Endodermal cell (in vitro differentiated cells): ENCODE data around the gene UBE2QL1. TPM values are rescaled to one million over a fixed set of nuclear protein-coding genes. Genes with fewer than 3 reads are reported as not detected.

ENCODE experiments used
- DNase-seq: peaks from one replicate; pipeline ENCODE4 v3.0.0-alpha.2; 2017
- H3K27ac ChIP-seq: 2 replicates; pipeline ENCODE4 v1.5.1; 2013; ENCODE audit warnings: mild to moderate bottlenecking, low read depth, low read length, moderate library complexity
- H3K27me3 ChIP-seq: 2 replicates; pipeline ENCODE4 v1.6.1; 2013; ENCODE audit warnings: mild to moderate bottlenecking, low read length, moderate library complexity; ENCODE audit not compliant: insufficient read depth, control insufficient read depth, poor library complexity, severe bottlenecking
- H3K36me3 ChIP-seq: 2 replicates; pipeline ENCODE4 v1.7.0; 2013; ENCODE audit warnings: mild to moderate bottlenecking, low read length, moderate library complexity; ENCODE audit not compliant: control insufficient read depth, insufficient read depth
- H3K4me1 ChIP-seq: one replicate; pipeline ENCODE4 v1.7.0; 2013; ENCODE audit warnings: low read length; ENCODE audit not compliant: control insufficient read depth, insufficient read depth
- H3K4me3 ChIP-seq: 2 replicates; pipeline ENCODE4 v1.5.1; 2013; ENCODE audit warnings: mild to moderate bottlenecking, low read length, moderate library complexity
- H3K9ac ChIP-seq: 2 replicates; pipeline ENCODE4 v1.6.1; 2013; ENCODE audit warnings: mild to moderate bottlenecking, low read length, moderate library complexity; ENCODE audit not compliant: poor library complexity, severe bottlenecking; ENCODE audit errors: extremely low read depth
- H3K9me3 ChIP-seq: 2 replicates; pipeline ENCODE4 v1.6.1; 2013; ENCODE audit warnings: mild to moderate bottlenecking, low read length, moderate library complexity; ENCODE audit not compliant: control insufficient read depth
- H3K27ac Mint-ChIP-seq: 2 replicates; pipeline ENCODE4 v1.8.0; 2020; ENCODE audit warnings: mixed read lengths
- H3K27me3 Mint-ChIP-seq: 2 replicates; pipeline ENCODE4 v1.8.0; 2021; ENCODE audit warnings: mild to moderate bottlenecking, mixed read lengths; ENCODE audit not compliant: insufficient read depth
- H3K36me3 Mint-ChIP-seq: 2 replicates; pipeline ENCODE4 v1.8.0; 2020; ENCODE audit warnings: low read depth, mixed read lengths
- H3K4me1 Mint-ChIP-seq: 2 replicates; pipeline ENCODE4 v1.8.0; 2020; ENCODE audit warnings: mixed read lengths
- H3K4me3 Mint-ChIP-seq: 2 replicates; pipeline ENCODE4 v1.8.0; 2020; ENCODE audit warnings: mild to moderate bottlenecking, moderate library complexity, mixed read lengths
- H3K9me3 Mint-ChIP-seq: 2 replicates; pipeline ENCODE4 v1.8.0; 2020; ENCODE audit warnings: mild to moderate bottlenecking, mixed read lengths
- WGBS, 2 experiments: methylation state at CpG; one replicate each; pipeline versions ENCODE4 v1.1.5 to v1.1.7; 2013; ENCODE audit warnings: missing lambda C conversion rate in 2 of 2, mixed read lengths in 1 of 2; ENCODE audit not compliant: insufficient coverage in 1 of 2, insufficient read length in 1 of 2; 5-methylcytosine and 5-hydroxymethylcytosine counted together
- total RNA-seq, 2 donors: library from RNA; stranded (reverse); fragmentation: NEBNext Ultra II Directional in 1 of 2; extraction: Animal tissue kit (Norgen Biotek cat#: 25700) in 1 of 2; gene quantifications; 2 replicates in 1 of 2; 3 replicates in 1 of 2; pipeline ENCODE4 v1.2.1, GENCODE V29; 2021
- TF ChIP-seq, protein P1 (sequence below): fragments of 200-600 bp; sonication (generic); conservative IDR thresholded peaks from 2 replicates; pipeline ENCODE4 v1.5.0; 2021; ENCODE audit warnings: antibody characterized with exemption, mild to moderate bottlenecking

Gene UBE2QL1
- total RNA-seq, 2 donors from 2014 or later: 0.11 TPM; not detected in 1

DNA sequence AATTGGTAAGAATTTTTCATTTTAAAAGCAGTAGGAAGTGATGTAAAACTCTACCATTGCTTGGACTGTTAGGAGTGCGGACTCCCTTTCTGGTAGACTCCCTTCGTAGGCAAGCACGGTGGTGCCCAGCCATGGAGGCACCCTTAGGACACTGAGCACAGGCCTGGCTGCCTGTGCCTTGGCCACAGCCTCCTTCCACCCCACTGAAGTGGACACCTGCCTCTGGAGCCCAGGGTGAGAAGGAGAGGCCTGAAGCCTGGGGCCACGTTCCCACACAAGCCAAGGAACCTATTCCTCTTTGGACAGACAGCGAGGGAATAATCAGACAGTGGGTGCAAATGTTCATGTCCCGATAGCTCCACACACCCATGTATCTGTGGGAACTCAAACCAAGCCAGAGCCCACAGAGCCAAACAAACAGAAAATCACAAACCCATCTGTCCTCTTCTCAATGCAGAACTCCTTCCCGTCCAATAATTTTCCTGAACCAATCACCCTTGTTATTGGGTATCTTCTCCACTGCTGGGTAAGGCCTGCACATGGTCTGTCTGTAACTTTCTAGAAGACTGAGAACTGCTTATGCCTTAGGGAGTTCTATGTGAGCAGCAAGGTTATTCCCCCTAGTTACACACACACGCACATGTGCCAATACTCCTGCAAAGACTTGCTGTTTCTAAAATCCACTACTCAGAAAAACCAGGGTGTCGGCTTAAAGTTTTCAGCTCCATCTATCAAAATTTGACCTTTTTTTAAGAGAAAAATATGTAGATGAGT is 45.2 kb downstream of the UBE2QL1 start:
- Histone ChIP-seq H3K36me3 (no peaks in the 10 kb centered on the region), H3K9ac (no peak overlapping the region), H3K4me3 (no peak overlapping the region), H3K27me3 (peaks cover 12% of the 10 kb centered on the region), H3K9me3 (no peaks in the 10 kb centered on the region), H3K27ac (no peak overlapping the region), H3K4me1 (no peaks in the 10 kb centered on the region)
- Mint-ChIP-seq H3K36me3 (no peaks in the 10 kb centered on the region), H3K27ac (no peak overlapping the region), H3K4me3 (no peak overlapping the region), H3K9me3 (no peaks in the 10 kb centered on the region), H3K27me3 (peaks cover 11% of the 10 kb centered on the region), H3K4me1 (no peaks in the 10 kb centered on the region)
- WGBS, 2 experiments: 92 to 100% methylated on average over 2 to 9 of the region's 9 CpGs
- DNase-seq: no peak
- TF ChIP-seq, protein P1, sequence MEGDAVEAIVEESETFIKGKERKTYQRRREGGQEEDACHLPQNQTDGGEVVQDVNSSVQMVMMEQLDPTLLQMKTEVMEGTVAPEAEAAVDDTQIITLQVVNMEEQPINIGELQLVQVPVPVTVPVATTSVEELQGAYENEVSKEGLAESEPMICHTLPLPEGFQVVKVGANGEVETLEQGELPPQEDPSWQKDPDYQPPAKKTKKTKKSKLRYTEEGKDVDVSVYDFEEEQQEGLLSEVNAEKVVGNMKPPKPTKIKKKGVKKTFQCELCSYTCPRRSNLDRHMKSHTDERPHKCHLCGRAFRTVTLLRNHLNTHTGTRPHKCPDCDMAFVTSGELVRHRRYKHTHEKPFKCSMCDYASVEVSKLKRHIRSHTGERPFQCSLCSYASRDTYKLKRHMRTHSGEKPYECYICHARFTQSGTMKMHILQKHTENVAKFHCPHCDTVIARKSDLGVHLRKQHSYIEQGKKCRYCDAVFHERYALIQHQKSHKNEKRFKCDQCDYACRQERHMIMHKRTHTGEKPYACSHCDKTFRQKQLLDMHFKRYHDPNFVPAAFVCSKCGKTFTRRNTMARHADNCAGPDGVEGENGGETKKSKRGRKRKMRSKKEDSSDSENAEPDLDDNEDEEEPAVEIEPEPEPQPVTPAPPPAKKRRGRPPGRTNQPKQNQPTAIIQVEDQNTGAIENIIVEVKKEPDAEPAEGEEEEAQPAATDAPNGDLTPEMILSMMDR: no peak

DNA sequence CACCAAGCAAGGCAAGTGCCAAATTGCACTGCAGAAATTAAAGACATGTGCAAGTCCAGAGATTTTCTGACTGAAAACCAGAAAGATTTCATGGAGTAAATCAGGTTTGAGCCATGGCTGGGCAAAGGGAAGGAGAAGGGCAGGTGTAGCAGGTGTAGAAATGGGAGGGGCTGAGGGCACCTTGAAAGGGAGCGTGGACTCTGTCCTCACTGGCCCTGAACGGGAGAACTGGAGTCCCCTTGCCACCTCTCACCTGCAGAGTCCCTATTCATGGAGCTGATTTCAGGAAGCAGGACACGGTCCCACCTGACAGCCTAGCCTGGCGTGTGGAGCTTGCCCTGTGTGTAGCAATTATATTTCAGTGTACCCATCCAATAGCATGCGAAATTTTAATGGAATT is 46.3 kb downstream of the UBE2QL1 start:
- Histone ChIP-seq H3K9me3 (no peaks in the 10 kb centered on the region), H3K27me3 (peaks cover 12% of the 10 kb centered on the region), H3K36me3 (no peaks in the 10 kb centered on the region), H3K4me3 (no peak overlapping the region), H3K9ac (no peak overlapping the region), H3K27ac (no peak overlapping the region), H3K4me1 (no peaks in the 10 kb centered on the region)
- H3K4me3 Mint-ChIP-seq: no peak overlapping the region
- no peak overlapping the region for H3K27ac Mint-ChIP-seq
- H3K27me3 Mint-ChIP-seq: peaks cover 11% of the 10 kb centered on the region
- no peaks in the 10 kb centered on the region for H3K9me3 Mint-ChIP-seq
- 84 to 92% methylated on average over 4 to 5 of the region's 5 CpGs for WGBS, 2 experiments
- TF ChIP-seq, protein P1: no peak
- H3K4me1 Mint-ChIP-seq: no peaks in the 10 kb centered on the region
- no peaks in the 10 kb centered on the region for H3K36me3 Mint-ChIP-seq
- DNase-seq: no peak

DNA sequence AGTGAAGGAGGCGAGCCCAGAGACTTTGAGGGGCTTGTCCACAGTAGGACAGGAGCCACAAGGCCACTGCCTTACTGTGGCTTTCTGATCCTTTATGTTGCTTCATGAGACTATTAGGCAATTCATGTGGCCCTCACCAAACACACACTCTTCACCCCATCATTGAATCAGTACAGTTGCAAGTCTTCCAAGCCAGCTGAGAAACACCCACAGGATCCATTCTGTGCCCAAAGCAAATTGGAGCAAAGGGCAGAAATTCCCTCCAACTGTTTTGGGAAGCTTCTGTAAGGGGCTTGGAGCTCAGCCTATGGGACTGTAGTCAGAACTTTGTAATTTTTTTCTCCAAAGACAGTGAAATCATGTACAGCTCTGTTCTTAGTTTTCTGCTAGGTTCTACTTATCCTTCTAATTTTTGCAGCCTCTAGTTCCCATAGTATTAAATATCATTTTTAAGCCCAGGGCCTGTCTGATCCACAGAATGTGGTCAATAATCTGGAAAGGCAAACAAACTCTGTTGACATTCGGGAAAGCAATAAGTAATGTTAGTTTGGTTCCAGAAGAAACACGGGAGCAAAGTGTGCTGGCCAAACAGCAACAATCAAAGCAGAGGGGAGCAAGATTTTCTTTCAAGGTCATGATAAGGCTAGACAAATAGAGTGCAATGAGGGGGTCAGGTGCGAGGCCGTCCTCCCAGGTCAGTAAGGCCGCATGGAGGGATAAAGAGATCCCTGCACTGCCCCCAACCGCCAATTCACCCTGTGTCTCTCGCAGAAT is 47.0 kb downstream of the UBE2QL1 start:
- Mint-ChIP-seq H3K36me3 (no peaks in the 10 kb centered on the region), H3K4me3 (no peak overlapping the region), H3K27ac (no peak overlapping the region)

More for the DNA sequence above, 47.0 kb downstream of the UBE2QL1 start:
- WGBS, 2 experiments: 89 to 98% methylated on average over 5 to 8 of the region's 8 CpGs
- Mint-ChIP-seq H3K9me3 (no peaks in the 10 kb centered on the region), H3K4me1 (no peaks in the 10 kb centered on the region), H3K27me3 (peaks cover 11% of the 10 kb centered on the region)
- TF ChIP-seq, protein P1: no peak
- peaks cover 12% of the 10 kb centered on the region for H3K27me3 ChIP-seq
- H3K9me3 ChIP-seq: no peaks in the 10 kb centered on the region
- no peak overlapping the region for H3K27ac ChIP-seq
- DNase-seq: no peak
- no peak overlapping the region for H3K4me3 ChIP-seq
- no peaks in the 10 kb centered on the region for H3K4me1 ChIP-seq
- H3K9ac ChIP-seq: no peak overlapping the region
- H3K36me3 ChIP-seq: no peaks in the 10 kb centered on the region
